Measurements from ENCODE around the gene AUTS2. TPM values are rescaled to one million over a fixed set of nuclear protein-coding genes. Genes with fewer than 3 reads are reported as not detected.

AUTS2 gene
- total and polyA plus RNA-seq, 2 of the 8 experiments (the other 6 are each of a cell fraction or from before 2014, with no cell fraction given), result 25.9 to 101 TPM

GRCh38 chr7:69823151-69823744 is 225.0 kb downstream of the AUTS2 start:
- H3K79me2 ChIP-seq (ENCODE audit: control insufficient read depth in 1 of 2, insufficient read depth in 2 of 2, low read length in 2 of 2), result no peaks in the 10 kb centered on the region
- 92% methylated on average over 6 of the region's 6 CpGs; no CpG with 5 or more reads in 1 of the 2 experiments for WGBS, 2 experiments (ENCODE audit: extremely low coverage in 1 of 2, insufficient coverage in 1 of 2, insufficient read length in 1 of 2, insufficient replicate concordance in 2 of 2, low coverage in 1 of 2, low lambda C conversion rate in 2 of 2, missing lambda C conversion rate in 1 of 2)
- H4K20me1 ChIP-seq (replicated peaks in 1 of 2; ENCODE audit: control insufficient read depth in 1 of 2, insufficient read depth in 2 of 2, low read length in 2 of 2), result no peaks in the 10 kb centered on the region
- H3K27ac ChIP-seq (ENCODE audit: low read depth, low read length), result no peak overlapping the region
- no peak overlapping the region for H4K91ac ChIP-seq (replicated peaks; ENCODE audit: insufficient read length, low read length)
- H3K9me3 ChIP-seq (ENCODE audit: insufficient read depth in 2 of 2, low read depth in 1 of 2, low read length in 1 of 2), result no peaks in the 10 kb centered on the region
- H2AK5ac ChIP-seq (ENCODE audit: low read depth, low read length), result no peak overlapping the region
- H3K4me3 ChIP-seq (ENCODE audit: extremely low read depth in 1 of 4, insufficient read depth in 2 of 4, low read depth in 3 of 4, low read length in 4 of 4), result no peak overlapping the region
- H3K18ac ChIP-seq (ENCODE audit: extremely low read depth, low read length), result no peak overlapping the region
- DNase-seq (ENCODE audit: low read depth in 1 of 2, low spot score in 2 of 2) (no peak), FAIRE-seq (no peak)
- no peak overlapping the region for H3K9ac ChIP-seq (replicated peaks in 1 of 4; ENCODE audit: extremely low read depth in 1 of 4, low read depth in 3 of 4, low read length in 3 of 4)
- no peak overlapping the region for H2BK12ac ChIP-seq (ENCODE audit: low read depth, low read length)
- H4K8ac ChIP-seq (ENCODE audit: extremely low read depth, insufficient read depth, low read length), result no peak overlapping the region
- H3K27me3 ChIP-seq (replicated peaks in 1 of 4; ENCODE audit: control insufficient read depth in 3 of 4, extremely low read depth in 1 of 4, insufficient read depth in 3 of 4, low read length in 3 of 4), result peaks cover 0 to 2% (median 0%) of the 10 kb centered on the region in 4 experiments; a peak in 1 of 7 replicates
- ChIA-PET POLR2A (ENCODE audit: partially characterized antibody) (no interaction called here), CTCF (ENCODE audit: partially characterized antibody) (interaction anchor here (0.6 to 1.6 kb wide), 3 partner anchors 9 to 686 kb away, joined by 3 read pairs; no protein-coding TSS in a partner anchor)
- H3K23ac ChIP-seq (ENCODE audit: insufficient read length), result no peak overlapping the region
- H2BK20ac ChIP-seq (ENCODE audit: low read length), result no peak overlapping the region
- H3K36me3 ChIP-seq (ENCODE audit: control insufficient read depth in 2 of 4, insufficient read depth in 4 of 4, low read length in 3 of 4), result no peaks in the 10 kb centered on the region
- no peak overlapping the region for H3K4me2 ChIP-seq (ENCODE audit: insufficient read depth in 1 of 2, low read depth in 2 of 2, low read length in 2 of 2)
- no peak overlapping the region for H2BK120ac ChIP-seq (replicated peaks; ENCODE audit: low read depth, low read length)
- no peak overlapping the region for H2BK15ac ChIP-seq (ENCODE audit: low read length)
- TF ChIP-seq JUND (IDR thresholded peaks at IDR 0.05; ENCODE audit: low read length) (no peak), CHD2 (IDR thresholded peaks at IDR 0.05; ENCODE audit: low read length) (no peak), RBBP5 (IDR thresholded peaks at IDR 0.05; ENCODE audit: borderline replicate concordance, low read depth, low read length) (no peak), TCF12 (IDR thresholded peaks at IDR 0.05; ENCODE audit: low read depth, low read length) (no peak), EP300 (IDR thresholded peaks at IDR 0.05; ENCODE audit: borderline replicate concordance in 1 of 2, low read depth in 2 of 2, low read length in 2 of 2) (no peak), CHD1 (IDR thresholded peaks at IDR 0.05; ENCODE audit: low read depth, low read length) (no peak), SRF (IDR thresholded peaks at IDR 0.05; ENCODE audit: low read depth, low read length) (no peak), PHF8 (conservative IDR thresholded peaks at IDR 0.05; ENCODE audit: low read depth, low read length) (no peak), YY1 (IDR thresholded peaks at IDR 0.05; ENCODE audit: low read depth, low read length) (no peak), NANOG (IDR thresholded peaks at IDR 0.05; ENCODE audit: insufficient read depth, low read depth, low read length, poor library complexity, severe bottlenecking) (no peak), KDM1A (IDR thresholded peaks at IDR 0.05; ENCODE audit: borderline replicate concordance, low read length) (no peak), POLR2AphosphoS5 (IDR thresholded peaks at IDR 0.05; ENCODE audit: low read depth, low read length) (no peak), RFX5 (IDR thresholded peaks at IDR 0.05; ENCODE audit: borderline replicate concordance, low read depth, low read length) (no peak)
- peaks cover 0 to 11% (median 4%) of the 10 kb centered on the region in 4 experiments; a peak in 3 of 7 replicates for H3K4me1 ChIP-seq (replicated peaks in 1 of 4; ENCODE audit: control insufficient read depth in 3 of 4, insufficient read depth in 4 of 4, low read length in 3 of 4)
- no peak overlapping the region for H2BK5ac ChIP-seq (ENCODE audit: low read depth, low read length)
- H3K4ac ChIP-seq (replicated peaks; ENCODE audit: insufficient read length, low read depth, low read length), result no peak overlapping the region
- no peak overlapping the region for H3K56ac ChIP-seq (replicated peaks; ENCODE audit: insufficient read length, low read depth, low read length)
- no peaks in the 10 kb centered on the region for H3K23me2 ChIP-seq (ENCODE audit: low read depth, low read length)
- no peaks in the 10 kb centered on the region for H3K79me1 ChIP-seq (ENCODE audit: low read depth, low read length)
- H3K14ac ChIP-seq (ENCODE audit: insufficient read length), result no peak overlapping the region
- no peak overlapping the region for H4K5ac ChIP-seq (ENCODE audit: insufficient read length, low read depth, low read length)
- no peak overlapping the region for H2AFZ ChIP-seq (ENCODE audit: low read length)
